HG02840 (cell line): ENCODE measurements around the gene HSD3B2.

ENCODE experiments used
- ATAC-seq: cut with Tn5 transposase; IDR thresholded peaks from one replicate; pipeline ENCODE4 v1.9.1; 2021; ENCODE audit warnings: mild to moderate bottlenecking, moderate library complexity, moderate number of reproducible peaks; ENCODE audit not compliant: unreplicated experiment, low FRiP score

Gene HSD3B2

GRCh38 chr1:119451158-119451557 lies 36.2 kb downstream of the HSD3B2 start:
- ATAC-seq: no peak

GRCh38 chr1:119452091-119452490 lies 37.1 kb downstream of the HSD3B2 start:
- no peak for ATAC-seq

GRCh38 chr1:119453021-119453420 lies 38.1 kb downstream of the HSD3B2 start:
- no peak for ATAC-seq

- no peak for ATAC-seq
Measured at GRCh38 chr1:119462964-119463363, 48.0 kb downstream of the HSD3B2 start.

GRCh38 chr1:119463569-119463968 lies 48.6 kb downstream of the HSD3B2 start:
- ATAC-seq: no peak

GRCh38 chr1:119466445-119466844 lies 51.5 kb downstream of the HSD3B2 start:
- ATAC-seq: no peak

GRCh38 chr1:119467219-119467618 lies 52.3 kb downstream of the HSD3B2 start:
- no peak for ATAC-seq

- no peak for ATAC-seq
Measured at GRCh38 chr1:119467857-119468668, 53.1 kb downstream of the HSD3B2 start.

- ATAC-seq: no peak
Measured at GRCh38 chr1:119469741-119470140, 54.8 kb downstream of the HSD3B2 start.

GRCh38 chr1:119470377-119470776 lies 55.4 kb downstream of the HSD3B2 start:
- ATAC-seq: no peak

- ATAC-seq: no peak
Measured at GRCh38 chr1:119470958-119471357, 56.0 kb downstream of the HSD3B2 start.

GRCh38 chr1:119471566-119471965 lies 56.6 kb downstream of the HSD3B2 start:
- no peak for ATAC-seq

GRCh38 chr1:119472080-119472818 lies 57.3 kb downstream of the HSD3B2 start:
- no peak for ATAC-seq
